Stomach (tissue), 19 donors: Measurements from ENCODE around the gene LTBP4. TPM values are rescaled to one million over a fixed set of nuclear protein-coding genes. Genes with fewer than 3 reads are reported as not detected.

Source experiments
- DNase-seq, 2 donors: peaks; one replicate each; pipeline versions ENCODE4 v3.0.0 to v3.0.0-alpha.2; 2013 to 2019
- H3K27ac ChIP-seq, 5 donors: fragments of 200-600 bp in 4 of 5; sonication (generic) in 4 of 5; one replicate each; pipeline ENCODE4 v1.5.1; 2013 to 2019; ENCODE audit warnings: mild to moderate bottlenecking in 1 of 5, moderate library complexity in 1 of 5
- H3K27me3 ChIP-seq, 3 donors: fragments of 200-600 bp; sonication (generic); one replicate each; pipeline ENCODE4 v1.5.1; 2017 to 2019; ENCODE audit warnings: mixed run types in 1 of 3
- H3K36me3 ChIP-seq, 4 donors: fragments of 200-600 bp; sonication (generic); 1 replicate in 3 of 4; 2 replicates in 1 of 4; pipeline ENCODE4 v1.5.1; 2016 to 2019
- H3K4me1 ChIP-seq, 4 donors: fragments of 200-600 bp; sonication (generic); one replicate each; pipeline ENCODE4 v1.5.1; 2016 to 2019
- H3K4me3 ChIP-seq, 4 donors: fragments of 200-600 bp; sonication (generic) in 3 of 4; one replicate each; pipeline ENCODE4 v1.5.1; 2016 to 2019; ENCODE audit warnings: mild to moderate bottlenecking in 1 of 4
- H3K9me3 ChIP-seq, 4 donors: fragments of 200-600 bp; sonication (generic); one replicate each; pipeline ENCODE4 v1.5.1; 2016 to 2019
- CTCF ChIP-seq, 7 experiments: fragments of 450-650 bp in 4 of 7; fragments of 200-600 bp in 3 of 7; sonication (generic) in 3 of 7; IDR thresholded peaks; one replicate each; pipeline ENCODE4 v1.5.1; 2016 to 2019; ENCODE audit warnings: antibody characterized with exemption in 7 of 7, control low read depth in 2 of 7, mild to moderate bottlenecking in 1 of 7
- EP300 ChIP-seq: sonication (generic); formaldehyde crosslinking; IDR thresholded peaks from one replicate; pipeline ENCODE4 v1.6.1; 2017; ENCODE audit warnings: antibody characterized with exemption
- POLR2A ChIP-seq, 4 donors: fragments of 450-650 bp; IDR thresholded peaks; one replicate each; pipeline ENCODE4 v1.6.1; 2016; ENCODE audit warnings: antibody characterized with exemption in 4 of 4, control low read depth in 2 of 4, mild to moderate bottlenecking in 1 of 4, moderate library complexity in 1 of 4
- POLR2AphosphoS5 ChIP-seq, 3 donors: sonication (generic); formaldehyde crosslinking; IDR thresholded peaks; one replicate each; pipeline ENCODE4 v1.6.1; 2016; ENCODE audit warnings: antibody characterized with exemption in 3 of 3
- WGBS, 5 donors: extraction: QIAGEN DNeasy Blood & Tissue Kit in 3 of 5; methylation state at CpG; one replicate each; pipeline versions ENCODE4 v1.1.5 to v1.1.7; 2013 to 2018; 5-methylcytosine and 5-hydroxymethylcytosine counted together
- intact Hi-C: fragments of 100-400 bp; cut with DNase I; formaldehyde crosslinking; loops from one replicate; pipeline ENCODE4 v1.15.1; 2023; ENCODE audit warnings: low total_unique reads
- long read RNA-seq, 10 donors: transcript quantifications; one replicate each; lab custom pipeline, GENCODE V29; 2026
- polyA plus RNA-seq, 3 donors: library from polyadenylated mRNA; stranded (reverse); fragments of 200-250 nt; gene quantifications; one replicate each; pipeline ENCODE4 v1.2.3, GENCODE V29; 2013
- total RNA-seq, 5 donors: library from RNA; depleted of rRNA; stranded (reverse); fragments of >200 nt; gene quantifications; one replicate each; pipeline versions ENCODE4 v1.1.0 to v1.2.3, GENCODE V29; 2014 to 2016
- donor health status: healthy with polysubstance abuse.
- donor health status: Bipolar disorder and iron deficiency.
- donor health status: healthy.

Gene LTBP4, protein sequence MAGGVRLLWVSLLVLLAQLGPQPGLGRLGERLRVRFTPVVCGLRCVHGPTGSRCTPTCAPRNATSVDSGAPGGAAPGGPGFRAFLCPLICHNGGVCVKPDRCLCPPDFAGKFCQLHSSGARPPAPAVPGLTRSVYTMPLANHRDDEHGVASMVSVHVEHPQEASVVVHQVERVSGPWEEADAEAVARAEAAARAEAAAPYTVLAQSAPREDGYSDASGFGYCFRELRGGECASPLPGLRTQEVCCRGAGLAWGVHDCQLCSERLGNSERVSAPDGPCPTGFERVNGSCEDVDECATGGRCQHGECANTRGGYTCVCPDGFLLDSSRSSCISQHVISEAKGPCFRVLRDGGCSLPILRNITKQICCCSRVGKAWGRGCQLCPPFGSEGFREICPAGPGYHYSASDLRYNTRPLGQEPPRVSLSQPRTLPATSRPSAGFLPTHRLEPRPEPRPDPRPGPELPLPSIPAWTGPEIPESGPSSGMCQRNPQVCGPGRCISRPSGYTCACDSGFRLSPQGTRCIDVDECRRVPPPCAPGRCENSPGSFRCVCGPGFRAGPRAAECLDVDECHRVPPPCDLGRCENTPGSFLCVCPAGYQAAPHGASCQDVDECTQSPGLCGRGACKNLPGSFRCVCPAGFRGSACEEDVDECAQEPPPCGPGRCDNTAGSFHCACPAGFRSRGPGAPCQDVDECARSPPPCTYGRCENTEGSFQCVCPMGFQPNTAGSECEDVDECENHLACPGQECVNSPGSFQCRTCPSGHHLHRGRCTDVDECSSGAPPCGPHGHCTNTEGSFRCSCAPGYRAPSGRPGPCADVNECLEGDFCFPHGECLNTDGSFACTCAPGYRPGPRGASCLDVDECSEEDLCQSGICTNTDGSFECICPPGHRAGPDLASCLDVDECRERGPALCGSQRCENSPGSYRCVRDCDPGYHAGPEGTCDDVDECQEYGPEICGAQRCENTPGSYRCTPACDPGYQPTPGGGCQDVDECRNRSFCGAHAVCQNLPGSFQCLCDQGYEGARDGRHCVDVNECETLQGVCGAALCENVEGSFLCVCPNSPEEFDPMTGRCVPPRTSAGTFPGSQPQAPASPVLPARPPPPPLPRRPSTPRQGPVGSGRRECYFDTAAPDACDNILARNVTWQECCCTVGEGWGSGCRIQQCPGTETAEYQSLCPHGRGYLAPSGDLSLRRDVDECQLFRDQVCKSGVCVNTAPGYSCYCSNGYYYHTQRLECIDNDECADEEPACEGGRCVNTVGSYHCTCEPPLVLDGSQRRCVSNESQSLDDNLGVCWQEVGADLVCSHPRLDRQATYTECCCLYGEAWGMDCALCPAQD (N-terminal part only)
- 1,000 to 10,000 TPM in 1 of 5 donors, 100 to 1,000 TPM in 3, 10 to 100 TPM in 1; 79.0 to 1,027 (median 190) TPM for total RNA-seq
- 100 to 1,000 TPM in 1 of 3 donors, 10 to 100 TPM in 2; 66.1 to 102 (median 98.6) TPM for polyA plus RNA-seq
- long read RNA-seq, donor 1, full-length matches to known transcripts = 6 of 48 reads
- long read RNA-seq, donor 1, partial matches to known transcripts = 42 of 48 reads
- long read RNA-seq, donor 1, other reads (novel, unspliced or antisense) = 0 of 48 reads
- long read RNA-seq, donor 2, full-length matches to known transcripts = 10 of 48 reads
- long read RNA-seq, donor 2, partial matches to known transcripts = 38 of 48 reads
- long read RNA-seq, donor 2, other reads (novel, unspliced or antisense) = 0 of 48 reads
- long read RNA-seq, donor 3, full-length matches to known transcripts = 6 of 6 reads
- long read RNA-seq, donor 3, partial matches to known transcripts = 0 of 6 reads
- long read RNA-seq, donor 3, other reads (novel, unspliced or antisense) = 0 of 6 reads
- long read RNA-seq, donor 4 = 0 reads
- long read RNA-seq, donor 5, full-length matches to known transcripts = 8 of 173 reads
- long read RNA-seq, donor 5, partial matches to known transcripts = 165 of 173 reads
- long read RNA-seq, donor 5, other reads (novel, unspliced or antisense) = 0 of 173 reads
- long read RNA-seq, donor 6, full-length matches to known transcripts = 23 of 150 reads
- long read RNA-seq, donor 6, partial matches to known transcripts = 111 of 150 reads
- long read RNA-seq, donor 6, other reads (novel, unspliced or antisense) = 16 of 150 reads
- long read RNA-seq, donor 7, full-length matches to known transcripts = 7 of 184 reads
- long read RNA-seq, donor 7, partial matches to known transcripts = 177 of 184 reads
- long read RNA-seq, donor 7, other reads (novel, unspliced or antisense) = 0 of 184 reads
- long read RNA-seq, donor 8, full-length matches to known transcripts = 4 of 31 reads
- long read RNA-seq, donor 8, partial matches to known transcripts = 27 of 31 reads
- long read RNA-seq, donor 8, other reads (novel, unspliced or antisense) = 0 of 31 reads
- long read RNA-seq, donor 9, partial matches to known transcripts = 104 of 114 reads
- long read RNA-seq, donor 9, other reads (novel, unspliced or antisense) = 0 of 114 reads
- long read RNA-seq, donor 10, full-length matches to known transcripts = 1 of 8 reads
- long read RNA-seq, donor 10, partial matches to known transcripts = 7 of 8 reads
- long read RNA-seq, donor 10, other reads (novel, unspliced or antisense) = 0 of 8 reads

DNA sequence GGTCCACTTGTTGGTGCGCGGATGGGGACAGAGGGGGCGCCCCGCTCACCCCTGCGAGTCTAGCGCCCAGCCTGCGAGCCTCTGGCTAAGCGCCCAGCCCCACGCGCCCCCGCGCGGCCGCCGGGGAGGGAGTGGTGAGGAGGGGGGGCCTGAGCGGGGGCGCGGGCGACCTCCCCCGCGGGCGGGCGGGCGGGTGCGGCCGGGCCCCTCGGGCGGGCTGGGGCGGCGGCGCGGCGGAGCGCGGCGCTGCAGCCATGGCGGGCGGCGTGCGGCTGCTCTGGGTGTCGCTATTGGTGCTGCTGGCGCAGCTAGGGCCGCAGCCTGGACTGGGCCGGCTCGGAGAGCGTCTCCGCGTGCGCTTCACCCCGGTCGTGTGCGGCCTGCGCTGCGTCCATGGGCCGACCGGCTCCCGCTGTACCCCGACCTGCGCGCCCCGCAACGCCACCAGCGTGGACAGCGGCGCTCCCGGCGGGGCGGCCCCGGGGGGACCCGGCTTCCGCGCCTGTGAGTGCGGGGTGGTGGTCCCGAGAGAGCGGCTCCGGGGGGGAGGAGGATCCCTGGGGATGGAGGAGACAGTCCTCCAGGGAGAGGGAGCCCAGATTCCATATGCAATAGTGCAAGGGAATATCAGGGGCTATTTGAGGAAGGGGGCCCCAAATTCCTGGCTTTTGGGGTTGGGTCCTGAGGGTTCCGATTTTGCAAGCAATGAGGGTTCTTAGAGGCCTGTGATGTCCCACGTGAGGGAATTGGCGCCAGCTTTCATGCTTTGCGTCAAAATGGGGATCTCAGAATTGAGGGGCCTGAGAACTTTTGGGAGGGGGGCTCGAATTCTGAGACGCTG, at the start of gene LTBP4:
Gene LTBP4 (plus strand): TSS at position 236 of the 841 bp plus-strand sequence. CDS start 19 bp downstream, at position 255.
- peaks cover 3 to 86% (median 46%) of the 10 kb centered on the region in 3 donors for H3K27me3 ChIP-seq
- peaks cover 69 to 98% (median 96%) of the 10 kb centered on the region in 4 donors for H3K4me1 ChIP-seq
- peak in 1 of 2 donors; percentile 87 for DNase-seq
- peak within 1 kb of the TSS; percentile 69 to 92 (median 89) for H3K27ac ChIP-seq
- H3K9me3 ChIP-seq = no peaks in the 10 kb centered on the region
- no peaks in the 10 kb centered on the region for H3K36me3 ChIP-seq
- peak within 1 kb of the TSS; percentile 53 to 59 (median 56) for H3K4me3 ChIP-seq
- intact Hi-C loops = no loop called here
- TF ChIP-seq POLR2AphosphoS5 (IDR thresholded peaks at IDR 0.05) (no peak), CTCF (IDR thresholded peaks at IDR 0.05) (peak in 1 of 7 experiments; percentile 23)
- 0 to 1% (median 1%) methylated on average over 26 to 71 of the region's 82 CpGs for WGBS, 5 donors

DNA sequence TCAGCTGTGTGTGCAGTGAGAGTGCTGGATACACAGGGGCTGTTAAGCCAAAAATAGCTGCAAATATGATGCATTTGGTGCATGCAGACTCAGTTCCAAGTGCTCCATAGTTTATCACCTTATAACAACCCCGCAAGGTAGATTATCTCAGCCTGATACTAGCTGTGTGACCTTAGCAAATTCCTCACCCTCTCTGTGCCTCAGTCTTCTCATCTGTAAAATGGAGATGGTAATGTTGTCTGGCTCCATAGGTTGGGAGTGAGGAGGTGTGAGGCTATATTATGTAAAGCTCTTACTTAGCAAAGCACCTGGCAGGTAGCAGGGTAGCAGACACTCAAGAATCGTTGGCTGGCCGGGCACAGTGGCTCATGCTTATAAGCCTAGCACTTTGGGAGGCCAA, 48.3 kb upstream of the LTBP4 start:
- TF ChIP-seq EP300 (no peak), POLR2AphosphoS5 (IDR thresholded peaks at IDR 0.05) (no peak), POLR2A (IDR thresholded peaks at IDR 0.05) (no peak), CTCF (IDR thresholded peaks at IDR 0.05) (no peak)
- intact Hi-C loops = no loop called here
- Histone ChIP-seq H3K4me3 (no peak overlapping the region), H3K36me3 (no peaks in the 10 kb centered on the region), H3K4me1 (peaks cover 0 to 18% (median 13%) of the 10 kb centered on the region in 4 donors), H3K27ac (no peak overlapping the region), H3K9me3 (no peaks in the 10 kb centered on the region), H3K27me3 (peaks cover 0 to 91% (median 31%) of the 10 kb centered on the region in 3 donors)
- no peak for DNase-seq
- 81 to 97% (median 94%) methylated on average over 3 of the region's 3 CpGs for WGBS, 5 donors
